SK-N-SH (cell line): ENCODE data around the gene DNMBP. TPM values are rescaled to one million over a fixed set of nuclear protein-coding genes. Genes with fewer than 3 reads are reported as not detected.
A peak's percentile ranks its signal among the peaks of the same experiment; 100 is the strongest.

Source experiments
- CTCF ChIA-PET: fragments of 300-600, 350-600 bp; formaldehyde crosslinking; extraction: SDS; loops from one replicate; lab custom pipeline; 2021; lab: Yijun Ruan, JAX
- POLR2A ChIA-PET: fragments of 350-600 bp; sonication (Branson Sonifier 250); formaldehyde crosslinking; extraction: SDS; loops from one replicate; lab custom pipeline; 2020; ENCODE audit warnings: antibody characterized with exemption, inconsistent platforms; lab: Yijun Ruan, JAX
- DNase-seq: peaks from one replicate; pipeline ENCODE4 v3.0.0; 2012
- H2AFZ ChIP-seq: fragments of 200-600 bp; sonication (generic); 2 replicates; pipeline ENCODE4 v1.8.1; 2016; ENCODE audit warnings: antibody characterized with exemption, mild to moderate bottlenecking, low read depth
- H3F3A ChIP-seq: fragments of 200-600 bp; sonication (generic); replicated peaks from 2 replicates; pipeline ENCODE3; 2016; ENCODE audit warnings: antibody characterized with exemption, mild to moderate bottlenecking; ENCODE audit not compliant: insufficient read depth
- H3K27ac ChIP-seq, 2 experiments: fragments of 200-500 bp in 1 of 2; fragments of 200-600 bp in 1 of 2; sonication (Bioruptor generic) in 1 of 2; sonication (generic), shearing (Covaris generic) in 1 of 2; 2 replicates each; pipeline versions ENCODE4 v1.5.1 to v1.6.1; 2014 to 2016; ENCODE audit warnings: low read depth in 2 of 2, inconsistent platforms in 1 of 2, low read length in 1 of 2, mild to moderate bottlenecking in 1 of 2, mixed read lengths in 1 of 2
- H3K27me3 ChIP-seq: fragments of 200-600 bp; sonication (generic), shearing (Covaris generic); 2 replicates; pipeline ENCODE4 v1.6.1; 2016; ENCODE audit warnings: mixed run types; ENCODE audit not compliant: insufficient read depth
- H3K36me3 ChIP-seq, 2 experiments: fragments of 200-500 bp in 1 of 2; fragments of 200-600 bp in 1 of 2; sonication (Bioruptor generic) in 1 of 2; sonication (generic) in 1 of 2; replicated peaks in 1 of 2; 2 replicates each; pipeline versions ENCODE3 to v1.5.1; 2014 to 2016; ENCODE audit warnings: low read length in 1 of 2, mild to moderate bottlenecking in 1 of 2; ENCODE audit not compliant: insufficient read depth in 2 of 2, control insufficient read depth in 1 of 2
- H3K4me1 ChIP-seq, 2 experiments: fragments of 200-500 bp in 1 of 2; fragments of 200-600 bp in 1 of 2; sonication (Bioruptor generic) in 1 of 2; sonication (generic), shearing (Covaris generic) in 1 of 2; 2 replicates each; pipeline versions ENCODE4 v1.5.1 to v1.6.1; 2014 to 2016; ENCODE audit warnings: low read depth in 1 of 2, low read length in 1 of 2, mixed run types in 1 of 2; ENCODE audit not compliant: insufficient read depth in 2 of 2, control insufficient read depth in 1 of 2
- H3K4me2 ChIP-seq: fragments of 200-600 bp; sonication (generic), shearing (Covaris generic); 2 replicates; pipeline ENCODE4 v1.6.1; 2017; ENCODE audit warnings: mixed run types
- H3K4me3 ChIP-seq, 2 experiments: fragments of 200-500 bp in 1 of 2; fragments of 200-600 bp in 1 of 2; sonication (Bioruptor generic) in 1 of 2; sonication (generic), shearing (Covaris generic) in 1 of 2; 2 replicates each; pipeline versions ENCODE4 v1.5.1 to v1.8.1; 2014 to 2016; ENCODE audit warnings: low read depth in 2 of 2, inconsistent platforms in 1 of 2, low read length in 1 of 2, mild to moderate bottlenecking in 1 of 2, mixed read lengths in 1 of 2, moderate library complexity in 1 of 2
- H3K79me2 ChIP-seq: fragments of 200-600 bp; sonication (generic); 2 replicates; pipeline ENCODE4 v1.8.1; 2017; ENCODE audit warnings: mild to moderate bottlenecking; ENCODE audit not compliant: insufficient read depth
- H3K9ac ChIP-seq: fragments of 200-600 bp; sonication (generic); 2 replicates; pipeline ENCODE4 v1.6.1; 2017; ENCODE audit warnings: mixed run types
- H3K9me2 ChIP-seq: fragments of 200-600 bp; sonication (generic); 2 replicates; pipeline ENCODE4 v1.6.1; 2017; ENCODE audit warnings: mixed run types
- H3K9me3 ChIP-seq: fragments of 200-600 bp; sonication (generic); 2 replicates; pipeline ENCODE4 v1.6.1; 2017; ENCODE audit warnings: mixed run types, mild to moderate bottlenecking, moderate library complexity
- H4K20me1 ChIP-seq: fragments of 200-600 bp; sonication (generic); 2 replicates; pipeline ENCODE4 v1.6.1; 2017; ENCODE audit warnings: mild to moderate bottlenecking, mixed run types; ENCODE audit not compliant: insufficient read depth
- CHD2 ChIP-seq: fragments of 150-350 bp; IDR thresholded peaks from 2 replicates; pipeline ENCODE4 v1.6.1; 2018; ENCODE audit warnings: low read length; ENCODE audit not compliant: partially characterized antibody
- CTCF ChIP-seq: fragments of 200-600 bp; sonication (generic); IDR thresholded peaks from 2 replicates; pipeline ENCODE4 v1.6.1; 2017; ENCODE audit warnings: antibody characterized with exemption, mild to moderate bottlenecking, moderate library complexity
- EP300 ChIP-seq, 2 experiments: IDR thresholded peaks; 2 replicates each; pipeline versions ENCODE4 v1.4.0 to v1.6.1; 2012; ENCODE audit warnings: borderline replicate concordance in 1 of 2, low read depth in 1 of 2, low read length in 1 of 2
- EZH2phosphoT487 ChIP-seq: fragments of 200-600 bp; sonication (generic); IDR thresholded peaks from 2 replicates; pipeline ENCODE4 v1.6.1; 2017; ENCODE audit warnings: low read depth, mixed run types, mild to moderate bottlenecking, antibody characterized with exemption, moderate library complexity, borderline replicate concordance
- FOSL2 ChIP-seq: IDR thresholded peaks from 2 replicates; pipeline ENCODE4 v1.4.0; 2012; ENCODE audit warnings: low read depth, mild to moderate bottlenecking, moderate library complexity, borderline replicate concordance
- FOXJ3 ChIP-seq: sonication (generic); formaldehyde crosslinking; IDR thresholded peaks from 2 replicates; pipeline ENCODE4 v1.5.1; 2020; ENCODE audit warnings: mild to moderate bottlenecking, missing genetic modification reagents
- GABPA ChIP-seq: IDR thresholded peaks from 2 replicates; pipeline ENCODE4 v1.4.0; 2012; ENCODE audit warnings: low read depth, mild to moderate bottlenecking
- JUND ChIP-seq: IDR thresholded peaks from 2 replicates; pipeline ENCODE4 v1.4.0; 2012
- NRF1 ChIP-seq: IDR thresholded peaks from 2 replicates; pipeline ENCODE4 v1.6.1; 2012; ENCODE audit warnings: low read depth, mild to moderate bottlenecking, low read length
- POLR2AphosphoS5 ChIP-seq: IDR thresholded peaks from 2 replicates; pipeline ENCODE4 v1.6.1; 2012; ENCODE audit warnings: low read depth, low read length
- TAF1 ChIP-seq: IDR thresholded peaks from 2 replicates; pipeline ENCODE4 v1.6.1; 2012; ENCODE audit warnings: low read depth, mild to moderate bottlenecking, low read length, moderate library complexity, borderline replicate concordance
- TEAD4 ChIP-seq: IDR thresholded peaks from 2 replicates; pipeline ENCODE4 v1.4.0; 2012; ENCODE audit warnings: mild to moderate bottlenecking, borderline replicate concordance; ENCODE audit not compliant: insufficient read depth
- YY1 ChIP-seq: IDR thresholded peaks from 2 replicates; pipeline ENCODE4 v1.4.0; 2012; ENCODE audit warnings: low read depth, mild to moderate bottlenecking
- WGBS: methylation state at CpG from one replicate; pipeline ENCODE4 v1.1.6; 2017; ENCODE audit warnings: low lambda C conversion rate; 5-methylcytosine and 5-hydroxymethylcytosine counted together
- polyA plus RNA-seq, 3 experiments: library from polyadenylated mRNA; depleted of rRNA; stranded (reverse); fragments of >200 nt; gene quantifications; 2 replicates each; pipeline ENCODE4 v1.2.3, GENCODE V29; 2012
- TF ChIP-seq, protein P1 (sequence below): IDR thresholded peaks from 2 replicates; pipeline ENCODE4 v1.4.0; 2012; ENCODE audit warnings: low read depth, borderline replicate concordance
- TF ChIP-seq, protein P2 (sequence below): IDR thresholded peaks from 2 replicates; pipeline ENCODE4 v1.6.1; 2012; ENCODE audit warnings: mild to moderate bottlenecking, low read depth, low read length, moderate library complexity

DNMBP gene
- polyA plus RNA-seq, 1 of the 3 experiments (the other 2 are of a cell fraction), result 40.2 TPM

- POLR2A ChIA-PET, result interaction anchor here (0.6 kb wide), 1 partner anchor 19 kb away, joined by 3 read pairs; no protein-coding TSS in a partner anchor
- H3K4me3 ChIP-seq, result peak overlapping the region; percentile 79 to 93; a peak in 3 of 4 replicates
These were observed 1.6 kb downstream of the DNMBP start for GRCh38 chr10:100008142-100008522.

More at GRCh38 chr10:100008142-100008522, 1.6 kb downstream of the DNMBP start:
- no peaks in the 10 kb centered on the region for H3K27me3 ChIP-seq
- TF ChIP-seq, protein P1, sequence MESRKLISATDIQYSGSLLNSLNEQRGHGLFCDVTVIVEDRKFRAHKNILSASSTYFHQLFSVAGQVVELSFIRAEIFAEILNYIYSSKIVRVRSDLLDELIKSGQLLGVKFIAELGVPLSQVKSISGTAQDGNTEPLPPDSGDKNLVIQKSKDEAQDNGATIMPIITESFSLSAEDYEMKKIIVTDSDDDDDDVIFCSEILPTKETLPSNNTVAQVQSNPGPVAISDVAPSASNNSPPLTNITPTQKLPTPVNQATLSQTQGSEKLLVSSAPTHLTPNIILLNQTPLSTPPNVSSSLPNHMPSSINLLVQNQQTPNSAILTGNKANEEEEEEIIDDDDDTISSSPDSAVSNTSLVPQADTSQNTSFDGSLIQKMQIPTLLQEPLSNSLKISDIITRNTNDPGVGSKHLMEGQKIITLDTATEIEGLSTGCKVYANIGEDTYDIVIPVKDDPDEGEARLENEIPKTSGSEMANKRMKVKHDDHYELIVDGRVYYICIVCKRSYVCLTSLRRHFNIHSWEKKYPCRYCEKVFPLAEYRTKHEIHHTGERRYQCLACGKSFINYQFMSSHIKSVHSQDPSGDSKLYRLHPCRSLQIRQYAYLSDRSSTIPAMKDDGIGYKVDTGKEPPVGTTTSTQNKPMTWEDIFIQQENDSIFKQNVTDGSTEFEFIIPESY, result no peak
- TF ChIP-seq FOXJ3 (no peak), FOSL2 (no peak), YY1 (no peak), EP300 (IDR thresholded peaks at IDR 0.05; ENCODE audit: borderline replicate concordance in 1 of 2, low read depth in 1 of 2, low read length in 1 of 2) (no peak), GABPA (no peak), TEAD4 (no peak), CHD2 (no peak), POLR2AphosphoS5 (no peak), NRF1 (no peak), EZH2phosphoT487 (no peak), CTCF (no peak), TAF1 (no peak), JUND (no peak)
- TF ChIP-seq, protein P2, sequence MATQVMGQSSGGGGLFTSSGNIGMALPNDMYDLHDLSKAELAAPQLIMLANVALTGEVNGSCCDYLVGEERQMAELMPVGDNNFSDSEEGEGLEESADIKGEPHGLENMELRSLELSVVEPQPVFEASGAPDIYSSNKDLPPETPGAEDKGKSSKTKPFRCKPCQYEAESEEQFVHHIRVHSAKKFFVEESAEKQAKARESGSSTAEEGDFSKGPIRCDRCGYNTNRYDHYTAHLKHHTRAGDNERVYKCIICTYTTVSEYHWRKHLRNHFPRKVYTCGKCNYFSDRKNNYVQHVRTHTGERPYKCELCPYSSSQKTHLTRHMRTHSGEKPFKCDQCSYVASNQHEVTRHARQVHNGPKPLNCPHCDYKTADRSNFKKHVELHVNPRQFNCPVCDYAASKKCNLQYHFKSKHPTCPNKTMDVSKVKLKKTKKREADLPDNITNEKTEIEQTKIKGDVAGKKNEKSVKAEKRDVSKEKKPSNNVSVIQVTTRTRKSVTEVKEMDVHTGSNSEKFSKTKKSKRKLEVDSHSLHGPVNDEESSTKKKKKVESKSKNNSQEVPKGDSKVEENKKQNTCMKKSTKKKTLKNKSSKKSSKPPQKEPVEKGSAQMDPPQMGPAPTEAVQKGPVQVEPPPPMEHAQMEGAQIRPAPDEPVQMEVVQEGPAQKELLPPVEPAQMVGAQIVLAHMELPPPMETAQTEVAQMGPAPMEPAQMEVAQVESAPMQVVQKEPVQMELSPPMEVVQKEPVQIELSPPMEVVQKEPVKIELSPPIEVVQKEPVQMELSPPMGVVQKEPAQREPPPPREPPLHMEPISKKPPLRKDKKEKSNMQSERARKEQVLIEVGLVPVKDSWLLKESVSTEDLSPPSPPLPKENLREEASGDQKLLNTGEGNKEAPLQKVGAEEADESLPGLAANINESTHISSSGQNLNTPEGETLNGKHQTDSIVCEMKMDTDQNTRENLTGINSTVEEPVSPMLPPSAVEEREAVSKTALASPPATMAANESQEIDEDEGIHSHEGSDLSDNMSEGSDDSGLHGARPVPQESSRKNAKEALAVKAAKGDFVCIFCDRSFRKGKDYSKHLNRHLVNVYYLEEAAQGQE, result no peak
- TF ChIP-seq, all 33 proteins: peak for 0
- no peaks in the 10 kb centered on the region for H3K9me3 ChIP-seq
- peaks cover 0 to under 1% of the 10 kb centered on the region in 2 experiments for H3K36me3 ChIP-seq
- WGBS, result 16% methylated on average over 6 of the region's 6 CpGs
- H3F3A ChIP-seq, result peaks cover 41% of the 10 kb centered on the region
- CTCF ChIA-PET, result interaction anchor here (0.7 to 5.0 kb wide), 11 partner anchors 17 to 163 kb away, joined by 3 to 53 read pairs (median 11); no protein-coding TSS in a partner anchor
- no peak for DNase-seq
- H4K20me1 ChIP-seq, result no peaks in the 10 kb centered on the region
- H3K9me2 ChIP-seq, result no peaks in the 10 kb centered on the region
- peak overlapping the region; percentile 90 for H3K4me2 ChIP-seq
- peaks cover 13 to 14% of the 10 kb centered on the region in 2 experiments for H3K4me1 ChIP-seq
- H3K27ac ChIP-seq, result peak overlapping the region in 1 of 2 experiments; percentile 99; a peak in 3 of 4 replicates
- peaks cover 60% of the 10 kb centered on the region for H3K79me2 ChIP-seq
- no peak overlapping the region for H2AFZ ChIP-seq
- H3K9ac ChIP-seq, result peak overlapping the region; percentile 77
